ENCODE data around the gene COL26A1.

The COL26A1 gene

DNA sequence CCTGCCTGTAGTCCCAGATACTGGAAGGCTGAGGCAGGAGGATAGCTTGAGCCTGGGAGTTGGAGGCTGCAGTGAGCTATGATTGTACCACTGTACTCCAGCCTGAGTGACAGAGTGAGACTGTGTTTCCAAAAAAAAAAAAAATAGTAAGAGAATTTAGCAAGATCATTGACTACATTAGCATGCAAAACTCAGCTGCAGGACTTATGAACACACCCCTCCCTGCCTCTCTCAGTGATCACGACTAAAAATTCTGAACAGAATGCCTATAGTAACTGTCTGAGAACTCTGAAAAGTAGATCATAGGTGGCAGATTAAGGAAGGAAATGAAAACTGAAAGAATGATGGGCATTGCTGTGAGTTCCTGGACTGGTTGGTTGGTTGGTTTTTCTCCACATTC is 215.9 kb downstream of the COL26A1 start:
- FAIRE-seq = no peak

- FAIRE-seq = no peak
These were observed 217.9 kb downstream of the COL26A1 start for GRCh38 chr7:101580596-101580995.

DNA sequence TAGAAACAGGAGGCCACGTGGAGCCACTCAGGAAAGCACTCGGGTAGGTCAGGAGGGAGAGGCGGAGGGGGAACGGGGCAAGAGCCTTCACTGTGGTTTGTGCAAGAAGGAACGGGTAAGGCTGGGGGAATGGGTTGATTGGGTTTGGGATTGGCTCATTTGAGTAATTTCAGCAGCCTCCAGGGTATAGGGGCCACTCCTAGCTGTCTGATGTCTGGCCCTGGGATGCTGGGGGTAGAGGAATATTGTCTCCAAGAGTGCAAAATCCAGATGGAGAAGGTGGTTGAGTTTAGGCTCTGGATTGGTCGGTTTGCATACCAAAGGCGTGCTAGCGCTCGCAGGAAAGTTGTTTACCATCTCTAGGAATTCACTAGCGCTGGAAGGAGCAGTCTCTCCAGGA is 219.2 kb downstream of the COL26A1 start:
- no peak for FAIRE-seq

DNA sequence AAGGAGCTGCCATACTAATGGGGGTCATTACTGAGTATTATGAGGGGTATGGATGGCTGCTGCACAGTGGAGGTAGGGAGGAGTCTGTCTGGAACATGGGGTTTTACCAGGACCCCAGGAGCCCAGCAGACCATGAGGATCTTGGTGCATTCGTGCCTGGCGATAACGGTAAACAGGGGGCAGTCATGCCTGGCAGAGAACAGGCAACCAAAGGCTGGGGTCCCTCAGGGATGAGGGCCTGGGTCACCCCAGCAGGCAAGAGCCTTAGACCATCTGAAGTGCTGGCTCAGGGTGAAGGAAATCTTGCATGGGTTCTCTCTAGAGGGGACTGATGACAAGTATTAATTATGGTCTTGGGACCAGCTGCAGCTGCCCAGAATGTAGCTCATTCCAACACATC is 220.3 kb downstream of the COL26A1 start:
- no peak for FAIRE-seq

DNA sequence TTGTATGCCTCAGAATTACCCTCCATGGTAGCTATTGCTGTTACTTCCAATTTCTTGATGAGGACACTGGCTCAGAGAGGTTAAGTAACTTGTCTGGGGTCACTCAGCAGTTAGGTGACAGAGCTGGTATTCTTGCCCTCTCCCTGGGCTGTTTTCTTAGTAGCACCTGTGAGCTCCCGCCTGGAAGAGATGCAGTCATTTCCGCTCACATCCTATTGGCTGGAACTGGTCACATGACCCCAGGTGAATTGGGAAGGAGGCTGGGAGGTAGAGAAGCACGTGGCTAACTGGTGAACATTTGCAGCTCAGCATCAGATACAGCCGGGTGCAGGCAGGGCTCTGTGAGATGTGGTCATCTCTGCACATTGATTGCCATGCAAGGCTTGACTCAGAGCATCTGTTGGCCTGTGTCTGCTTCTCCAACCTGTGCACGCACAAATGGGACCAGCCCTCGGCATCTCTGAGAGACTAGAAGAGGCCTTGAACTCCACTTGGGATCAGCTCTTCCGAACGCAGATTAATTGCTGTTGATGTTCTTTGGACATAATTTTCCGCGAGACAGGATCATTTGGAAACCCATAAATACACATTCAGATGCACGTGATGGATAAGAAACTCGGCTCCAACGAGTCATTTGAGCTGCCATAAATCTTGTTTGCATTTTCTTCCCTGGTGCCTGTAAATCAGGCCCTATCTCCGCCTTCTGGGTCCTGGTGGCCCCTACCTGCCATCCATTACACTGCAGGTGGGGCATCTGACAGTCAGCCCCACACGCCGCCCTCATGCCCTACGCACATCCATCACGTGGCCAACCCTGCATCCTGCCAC is 223.6 kb downstream of the COL26A1 start:
- FAIRE-seq = no peak

- no peak for FAIRE-seq
These were observed 224.4 kb downstream of the COL26A1 start for GRCh38 chr7:101586906-101587677.

GRCh38 chr7:101588131-101588935 is 225.7 kb downstream of the COL26A1 start:
- FAIRE-seq = no peak

DNA sequence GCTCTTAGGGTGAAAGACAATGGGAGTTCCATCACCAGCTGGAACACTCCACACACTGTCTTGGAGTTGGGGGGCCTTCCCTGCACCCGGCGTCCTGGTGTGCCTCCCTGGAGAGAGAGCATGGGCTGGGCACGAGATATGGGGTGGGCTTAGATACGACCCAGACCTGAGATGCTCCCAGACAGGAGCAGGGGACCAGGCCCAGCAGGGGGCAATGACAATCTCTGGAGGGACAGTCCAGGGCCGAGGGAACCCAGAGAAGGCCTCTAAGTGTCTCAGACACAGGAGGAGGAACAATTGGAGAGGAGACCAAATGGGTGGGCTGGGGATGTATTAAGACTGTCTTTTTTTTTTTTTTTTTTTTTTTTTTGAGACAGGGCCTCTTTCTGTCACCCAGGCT is 226.4 kb downstream of the COL26A1 start:
- no peak for FAIRE-seq

DNA sequence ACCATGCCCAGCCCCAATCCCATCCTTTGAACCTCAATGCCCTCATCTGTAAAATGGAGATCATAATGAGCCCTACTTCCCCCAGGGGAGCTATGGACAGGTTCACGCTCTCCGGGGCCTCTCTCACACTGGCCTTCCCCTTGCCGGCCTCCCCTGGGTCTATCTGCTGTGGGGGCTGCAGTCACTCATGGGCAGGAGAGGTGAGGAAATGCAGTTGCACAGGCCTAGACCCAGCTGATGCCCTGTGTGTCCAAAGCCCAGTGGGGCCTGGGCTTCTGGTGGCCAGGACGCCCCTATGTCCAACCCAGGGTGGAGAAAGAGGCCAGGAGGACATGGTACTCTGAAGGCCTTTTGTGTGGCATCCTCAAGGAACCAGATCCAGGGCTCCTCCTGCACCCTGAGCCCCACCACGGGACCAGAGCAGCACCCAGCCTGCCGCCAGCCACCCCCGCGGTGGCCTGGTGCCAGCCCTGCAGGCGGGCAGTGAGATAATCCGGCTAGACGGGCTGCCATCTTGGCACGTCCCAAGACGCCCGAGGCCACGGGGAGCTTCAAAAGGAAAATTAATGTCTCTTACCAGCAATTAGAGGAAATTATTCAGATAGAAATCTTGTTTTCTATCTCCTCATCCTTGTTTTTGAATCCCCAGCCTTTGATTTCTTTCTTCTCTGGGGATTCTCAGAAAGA is 227.4 kb downstream of the COL26A1 start:
- no peak for FAIRE-seq

DNA sequence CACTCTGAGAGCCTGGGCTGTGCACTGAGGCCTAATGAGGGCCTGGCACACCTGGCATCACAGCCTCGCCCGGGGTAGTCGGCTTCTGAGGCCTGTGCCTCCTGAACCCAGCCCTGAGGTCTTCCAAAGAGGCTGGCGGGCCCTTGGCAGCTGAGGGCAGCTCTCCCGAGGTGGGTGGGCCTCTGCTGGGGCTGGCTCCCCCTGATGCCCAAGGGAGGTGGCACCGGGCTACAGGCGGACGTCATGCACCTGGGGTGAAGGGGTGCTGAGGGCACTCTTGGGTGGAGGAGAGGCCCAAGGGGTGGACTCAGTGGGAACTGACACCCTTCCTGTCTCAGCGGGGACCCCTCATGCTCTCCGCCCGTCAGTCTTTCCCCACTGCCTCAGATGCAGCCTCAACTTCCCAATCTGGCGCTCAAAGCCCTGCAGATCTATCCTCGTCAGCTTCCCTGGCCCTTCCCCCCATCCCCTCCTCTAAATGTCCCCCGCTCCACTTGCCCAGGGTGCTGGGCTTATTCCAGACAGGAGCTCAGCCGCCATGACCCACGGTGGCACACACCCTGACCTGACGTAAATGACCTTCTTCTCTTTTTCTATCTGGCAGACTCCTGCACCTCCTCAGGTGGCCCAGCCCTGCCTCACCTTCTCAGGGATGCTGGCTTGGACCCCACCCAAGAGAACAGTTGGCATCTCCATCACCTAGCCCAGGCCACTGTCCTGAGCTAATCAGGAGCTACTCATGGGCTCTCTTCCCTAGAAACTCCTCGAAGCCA is 228.2 kb downstream of the COL26A1 start:
- no peak for FAIRE-seq

DNA sequence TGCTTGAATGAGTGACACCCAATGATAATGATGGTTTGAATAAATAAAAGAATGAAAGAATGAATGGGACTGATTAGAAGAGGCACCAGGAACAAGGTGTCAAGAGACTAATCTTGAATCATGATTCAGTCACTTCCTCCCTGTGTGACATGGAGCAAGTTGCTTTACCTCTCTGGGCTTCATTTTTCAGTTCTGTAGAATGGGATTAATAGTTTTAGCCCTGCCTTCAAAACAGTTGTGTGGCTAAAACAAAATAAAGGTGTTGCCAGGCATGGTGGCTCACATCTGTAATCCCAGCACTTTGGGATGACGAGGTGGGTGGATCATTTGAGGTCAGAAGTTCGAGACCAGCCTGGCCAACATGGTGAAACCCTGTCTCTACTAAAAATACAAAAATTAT is 228.8 kb downstream of the COL26A1 start:
- FAIRE-seq = no peak

DNA sequence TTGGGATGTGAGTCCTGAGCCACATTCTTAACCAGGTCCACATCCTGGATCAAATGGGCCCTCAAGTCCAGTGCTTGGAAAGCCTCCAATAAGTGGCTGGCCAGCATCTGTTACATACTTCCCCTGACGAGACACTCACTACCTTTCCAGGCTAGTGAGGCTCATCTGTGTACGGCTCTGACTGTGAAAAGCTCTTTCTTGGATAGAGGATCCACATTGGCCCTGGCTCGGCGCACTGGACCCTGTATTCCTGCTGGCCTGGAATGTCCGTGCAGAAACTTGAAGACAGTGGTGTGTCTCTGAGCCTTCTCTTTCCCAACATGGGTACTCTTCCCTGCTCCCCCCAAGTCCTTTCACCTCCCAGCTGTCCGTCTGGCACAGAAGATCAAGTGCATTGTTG is 230.9 kb downstream of the COL26A1 start:
- FAIRE-seq = no peak

DNA sequence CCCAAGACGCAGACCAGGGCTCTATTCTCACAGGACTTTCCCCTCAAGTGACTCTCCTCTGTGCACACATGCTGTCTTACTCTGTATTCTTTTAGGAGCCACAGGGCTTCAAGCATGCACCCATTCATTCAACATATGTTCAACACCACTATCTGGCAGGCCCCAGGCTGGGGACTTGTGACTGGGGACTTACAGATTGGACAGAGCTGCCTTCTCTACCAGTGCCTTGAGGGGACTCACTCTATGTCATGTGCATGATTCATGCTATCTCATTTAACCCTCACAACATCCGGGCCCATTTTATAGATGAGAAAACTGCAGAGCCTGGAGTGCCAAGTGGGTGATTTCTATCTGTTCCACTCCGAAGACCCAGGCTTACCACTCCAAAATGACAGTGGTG is 232.1 kb downstream of the COL26A1 start:
- FAIRE-seq = no peak

DNA sequence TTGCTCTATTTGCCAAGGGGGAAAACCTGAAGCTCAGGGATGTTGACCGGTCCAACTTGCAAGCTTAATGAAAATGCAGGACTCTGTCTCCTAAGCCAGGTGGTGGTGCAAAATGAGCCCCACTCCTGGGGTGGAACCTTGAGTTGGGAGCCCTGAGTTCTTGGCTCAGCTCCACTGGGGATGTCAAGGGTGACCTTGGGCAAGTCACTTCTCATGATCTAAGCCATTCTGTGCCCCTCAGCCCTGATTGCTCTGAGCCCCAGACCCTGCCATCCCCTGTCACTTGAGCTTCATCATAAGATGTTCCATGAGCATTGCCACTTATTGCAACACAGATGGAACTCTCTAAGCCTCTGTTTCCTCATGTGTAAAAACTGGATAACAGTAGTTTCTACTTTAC is 232.6 kb downstream of the COL26A1 start:
- FAIRE-seq = no peak

- FAIRE-seq = no peak
These were observed 233.3 kb downstream of the COL26A1 start for GRCh38 chr7:101595766-101596537.

DNA sequence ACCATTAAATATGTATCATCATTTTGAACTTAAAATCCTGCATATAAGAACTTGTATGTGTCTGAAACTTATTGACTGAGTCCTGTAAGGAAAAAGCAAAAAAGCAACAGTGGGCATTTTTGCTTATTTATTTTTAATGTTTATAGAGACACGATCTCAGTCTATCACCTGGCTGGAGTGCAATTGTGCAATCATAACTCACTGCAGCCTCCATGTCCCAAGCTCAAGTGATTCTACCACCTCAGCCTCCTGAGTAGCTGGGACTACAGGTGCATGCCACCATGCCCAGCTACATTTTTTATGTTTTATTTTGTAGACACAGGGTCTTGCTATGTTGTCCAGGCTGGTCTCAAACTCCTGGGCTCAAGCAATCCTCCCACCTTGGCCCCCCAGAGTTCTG is 234.2 kb downstream of the COL26A1 start:
- no peak for FAIRE-seq

- no peak for FAIRE-seq
These were observed 235.3 kb downstream of the COL26A1 start for GRCh38 chr7:101597941-101598340.

- no peak for FAIRE-seq
These were observed 235.8 kb downstream of the COL26A1 start for GRCh38 chr7:101598422-101598985.

- FAIRE-seq = no peak
These were observed 236.5 kb downstream of the COL26A1 start for GRCh38 chr7:101598986-101599771.

GRCh38 chr7:101599787-101600186 is 237.1 kb downstream of the COL26A1 start:
- FAIRE-seq = no peak
